Measurements from ENCODE around the gene PARM1.

Gene PARM1

GRCh38 chr4:75035321-75035720 lies 102.4 kb downstream of the PARM1 start:
- no peaks in the 10 kb centered on the region for H3K9me3 ChIP-seq (ENCODE audit: severe bottlenecking)
- no peak overlapping the region for H3K27ac ChIP-seq (ENCODE audit: poor library complexity, severe bottlenecking)
- no peaks in the 10 kb centered on the region for H3K27me3 ChIP-seq (ENCODE audit: insufficient read depth, poor library complexity, severe bottlenecking)
- no peak for DNase-seq (ENCODE audit: low spot score)
- no peaks in the 10 kb centered on the region for H3K36me3 ChIP-seq (ENCODE audit: low read depth)
- TF ChIP-seq CTCF (IDR thresholded peaks at IDR 0.05; ENCODE audit: poor library complexity, severe bottlenecking): no peak
- no peaks in the 10 kb centered on the region for H3K4me1 ChIP-seq (ENCODE audit: insufficient read depth, poor library complexity, severe bottlenecking)
- H3K4me3 ChIP-seq (ENCODE audit: severe bottlenecking): no peak overlapping the region
- ATAC-seq (ENCODE audit: low read depth): no peak

- ATAC-seq (ENCODE audit: low read depth) (no peak), DNase-seq (ENCODE audit: low spot score) (no peak)
Observed at GRCh38 chr4:75036046-75036830, 103.3 kb downstream of the PARM1 start.

GRCh38 chr4:75037252-75037651 lies 104.3 kb downstream of the PARM1 start:
- no peaks in the 10 kb centered on the region for H3K9me3 ChIP-seq (ENCODE audit: severe bottlenecking)
- H3K4me3 ChIP-seq (ENCODE audit: severe bottlenecking): no peak overlapping the region
- no peaks in the 10 kb centered on the region for H3K4me1 ChIP-seq (ENCODE audit: insufficient read depth, poor library complexity, severe bottlenecking)
- H3K27me3 ChIP-seq (ENCODE audit: insufficient read depth, poor library complexity, severe bottlenecking): no peaks in the 10 kb centered on the region
- TF ChIP-seq CTCF (IDR thresholded peaks at IDR 0.05; ENCODE audit: poor library complexity, severe bottlenecking): no peak
- no peak for DNase-seq (ENCODE audit: low spot score)
- no peak overlapping the region for H3K27ac ChIP-seq (ENCODE audit: poor library complexity, severe bottlenecking)
- ATAC-seq (ENCODE audit: low read depth): no peak
- H3K36me3 ChIP-seq (ENCODE audit: low read depth): no peaks in the 10 kb centered on the region

More at GRCh38 chr4:75036046-75036830, 103.3 kb downstream of the PARM1 start:
- H3K27ac ChIP-seq (ENCODE audit: poor library complexity, severe bottlenecking): no peak overlapping the region
- H3K4me3 ChIP-seq (ENCODE audit: severe bottlenecking): no peak overlapping the region
- no peaks in the 10 kb centered on the region for H3K9me3 ChIP-seq (ENCODE audit: severe bottlenecking)
- no peak for TF ChIP-seq CTCF (IDR thresholded peaks at IDR 0.05; ENCODE audit: poor library complexity, severe bottlenecking)
- H3K36me3 ChIP-seq (ENCODE audit: low read depth): no peaks in the 10 kb centered on the region
- no peaks in the 10 kb centered on the region for H3K27me3 ChIP-seq (ENCODE audit: insufficient read depth, poor library complexity, severe bottlenecking)
- H3K4me1 ChIP-seq (ENCODE audit: insufficient read depth, poor library complexity, severe bottlenecking): no peaks in the 10 kb centered on the region

GRCh38 chr4:75038376-75038775 lies 105.5 kb downstream of the PARM1 start:
- Histone ChIP-seq H3K4me3 (ENCODE audit: severe bottlenecking) (no peak overlapping the region), H3K9me3 (ENCODE audit: severe bottlenecking) (no peaks in the 10 kb centered on the region), H3K36me3 (ENCODE audit: low read depth) (no peaks in the 10 kb centered on the region), H3K27me3 (ENCODE audit: insufficient read depth, poor library complexity, severe bottlenecking) (no peaks in the 10 kb centered on the region), H3K4me1 (ENCODE audit: insufficient read depth, poor library complexity, severe bottlenecking) (no peaks in the 10 kb centered on the region), H3K27ac (ENCODE audit: poor library complexity, severe bottlenecking) (no peak overlapping the region)
- TF ChIP-seq CTCF (IDR thresholded peaks at IDR 0.05; ENCODE audit: poor library complexity, severe bottlenecking): no peak
- no peak for DNase-seq (ENCODE audit: low spot score)
- ATAC-seq (ENCODE audit: low read depth): no peak

GRCh38 chr4:75040703-75041102 lies 107.8 kb downstream of the PARM1 start:
- H3K4me1 ChIP-seq (ENCODE audit: insufficient read depth, poor library complexity, severe bottlenecking): no peaks in the 10 kb centered on the region
- H3K27ac ChIP-seq (ENCODE audit: poor library complexity, severe bottlenecking): no peak overlapping the region
- no peak for DNase-seq (ENCODE audit: low spot score)
- H3K4me3 ChIP-seq (ENCODE audit: severe bottlenecking): no peak overlapping the region
- no peak for TF ChIP-seq CTCF (IDR thresholded peaks at IDR 0.05; ENCODE audit: poor library complexity, severe bottlenecking)
- H3K36me3 ChIP-seq (ENCODE audit: low read depth): no peaks in the 10 kb centered on the region
- no peaks in the 10 kb centered on the region for H3K27me3 ChIP-seq (ENCODE audit: insufficient read depth, poor library complexity, severe bottlenecking)
- no peaks in the 10 kb centered on the region for H3K9me3 ChIP-seq (ENCODE audit: severe bottlenecking)
- ATAC-seq (ENCODE audit: low read depth): no peak

All from RWPE2 (cell line).